Measurements from ENCODE around the gene IYD. TPM values are rescaled to one million over a fixed set of nuclear protein-coding genes. Genes with fewer than 3 reads are reported as not detected.
A peak's percentile ranks its signal among the peaks of the same experiment; 100 is the strongest.
"Not testable (repeated sequence)": the region's sequence is repeated elsewhere in the genome, so short reads cannot be mapped to it uniquely, and the experiment has no call there.

The IYD gene
- total RNA-seq, 1 donor from 2014 or later: not detected

GRCh38 chr6:150349546-150349945 is 19.3 kb upstream of the IYD start:
- no peak for DNase-seq (ENCODE audit: low read depth in 2 of 2)

- no peak for DNase-seq (ENCODE audit: low read depth in 2 of 2)
Observed at GRCh38 chr6:150352321-150353296, 16.2 kb upstream of the IYD start.

- no peak for DNase-seq (ENCODE audit: low read depth in 2 of 2)
Observed at GRCh38 chr6:150353445-150353844, 15.4 kb upstream of the IYD start.

GRCh38 chr6:150354754-150355571 is 13.8 kb upstream of the IYD start:
- DNase-seq (ENCODE audit: low read depth in 2 of 2): no peak

GRCh38 chr6:150355932-150356331 is 12.9 kb upstream of the IYD start:
- no peak for DNase-seq (ENCODE audit: low read depth in 2 of 2)

GRCh38 chr6:150361876-150362275 is 6.9 kb upstream of the IYD start:
- DNase-seq (ENCODE audit: low read depth in 2 of 2): peak in 1 of 2 donors; percentile 20

GRCh38 chr6:150363733-150364132 is 5.1 kb upstream of the IYD start:
- no peak for DNase-seq (ENCODE audit: low read depth in 2 of 2)

GRCh38 chr6:150366118-150366778 is 2.6 kb upstream of the IYD start:
- DNase-seq (ENCODE audit: low read depth in 2 of 2): no peak

GRCh38 chr6:150369408-150369807 is 596 bp downstream of the IYD start:
- no peak for DNase-seq (ENCODE audit: low read depth in 2 of 2)

- no peak for DNase-seq (ENCODE audit: low read depth in 2 of 2)
Observed at GRCh38 chr6:150370112-150370511, 1.3 kb downstream of the IYD start.

GRCh38 chr6:150371356-150371755 is 2.5 kb downstream of the IYD start:
- no peak for DNase-seq (ENCODE audit: low read depth in 2 of 2)

- DNase-seq (ENCODE audit: low read depth in 2 of 2): no peak
Observed at GRCh38 chr6:150372051-150372450, 3.2 kb downstream of the IYD start.

GRCh38 chr6:150373260-150373701 is 4.5 kb downstream of the IYD start:
- DNase-seq (ENCODE audit: low read depth in 2 of 2): no peak

- not testable (repeated sequence) for DNase-seq (ENCODE audit: low read depth in 2 of 2)
Observed at GRCh38 chr6:150374346-150374745, 5.5 kb downstream of the IYD start.

- no peak for DNase-seq (ENCODE audit: low read depth in 2 of 2)
Observed at GRCh38 chr6:150377211-150377781, 8.5 kb downstream of the IYD start.

GRCh38 chr6:150380256-150380655 is 11.4 kb downstream of the IYD start:
- DNase-seq (ENCODE audit: low read depth in 2 of 2): no peak

- DNase-seq (ENCODE audit: low read depth in 2 of 2): no peak
Observed at GRCh38 chr6:150382171-150382570, 13.4 kb downstream of the IYD start.

GRCh38 chr6:150391414-150391813 is 22.6 kb downstream of the IYD start:
- no peak for DNase-seq (ENCODE audit: low read depth in 2 of 2)

- no peak for DNase-seq (ENCODE audit: low read depth in 2 of 2)
Observed at GRCh38 chr6:150391890-150392289, 23.1 kb downstream of the IYD start.

GRCh38 chr6:150392452-150393220 is 23.8 kb downstream of the IYD start:
- DNase-seq (ENCODE audit: low read depth in 2 of 2): no peak
